NCI-H2029 treated with DMSO at 0.1 percent for 48 hours (cell line): ENCODE results near the gene FBXW12.
"Not testable (repeated sequence)": the region's sequence is repeated elsewhere in the genome, so short reads cannot be mapped to it uniquely, and the experiment has no call there.

ENCODE experiments used
- DNase-seq: peaks from one replicate; lab custom pipeline; 2025; lab: John Stamatoyannopoulos, UW

FBXW12 gene

DNA sequence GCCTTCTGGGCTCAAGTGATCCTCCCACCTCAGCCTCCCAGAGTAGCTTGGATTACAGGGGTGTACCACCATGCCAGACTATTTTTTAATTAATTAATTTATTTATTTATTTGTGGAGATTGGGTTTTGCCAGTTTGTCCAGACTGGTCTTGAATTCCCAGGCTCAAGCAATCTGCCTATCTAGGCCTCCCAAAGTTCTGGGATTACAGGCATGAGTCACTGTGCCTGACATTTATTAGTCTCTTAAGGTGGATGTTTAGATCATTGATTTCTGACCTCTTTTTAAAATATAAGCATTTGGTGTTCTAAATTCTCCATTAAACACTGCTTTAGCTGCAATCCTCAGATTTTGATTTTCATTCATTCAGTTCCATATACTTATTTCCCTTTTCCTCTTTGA lies 15.6 kb downstream of the FBXW12 start:
- no peak for DNase-seq

GRCh38 chr3:48388966-48389365 lies 16.9 kb downstream of the FBXW12 start:
- no peak for DNase-seq

- DNase-seq, result no peak
Observed at GRCh38 chr3:48394391-48394790, 22.4 kb downstream of the FBXW12 start.

- no peak for DNase-seq
Observed at GRCh38 chr3:48395714-48396113, 23.7 kb downstream of the FBXW12 start.

DNA sequence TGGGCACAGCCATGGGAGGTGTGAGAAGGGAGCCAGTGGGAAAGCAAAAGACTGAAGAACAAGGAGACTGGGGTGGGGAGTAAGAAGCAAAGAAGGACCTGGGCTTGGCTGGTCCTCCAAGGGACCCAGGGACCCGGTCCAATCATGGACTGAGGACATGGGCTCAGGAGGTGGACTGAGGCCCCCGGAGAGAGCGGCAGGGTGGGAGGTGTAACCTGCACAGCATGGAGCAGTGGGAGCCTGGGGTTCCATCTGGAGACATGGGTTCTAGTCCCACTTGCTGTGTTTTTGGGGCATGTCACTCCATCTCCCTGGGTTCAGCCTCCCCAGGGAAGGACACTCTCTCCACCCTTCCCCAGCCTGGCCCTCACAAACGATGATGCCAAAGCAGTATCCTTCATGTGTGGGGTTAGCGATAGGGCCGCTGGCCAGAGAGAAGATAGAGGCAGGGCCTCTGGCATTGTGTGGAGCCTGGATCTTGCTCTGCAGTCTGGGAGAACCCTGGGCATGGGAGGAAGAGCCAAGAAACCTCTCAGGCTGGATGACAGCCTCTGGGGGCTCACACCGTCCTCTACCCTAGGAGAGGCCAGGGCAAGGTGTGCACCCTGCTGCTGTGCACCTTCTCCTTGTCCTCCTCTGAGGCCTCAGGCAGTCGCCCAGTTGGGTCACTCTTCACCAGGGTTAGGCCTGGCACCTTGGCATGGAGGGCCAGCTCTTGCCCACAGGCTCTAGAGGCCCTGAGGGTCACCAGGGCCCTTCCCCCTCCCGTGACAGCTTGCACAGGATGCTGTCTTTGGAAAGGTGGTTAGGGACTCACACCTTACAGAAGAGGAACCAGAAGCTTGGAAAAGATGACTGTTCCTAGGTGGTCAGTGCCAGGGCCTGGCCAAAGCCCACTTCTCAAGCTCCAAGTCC lies 26.0 kb downstream of the FBXW12 start:
- DNase-seq, result no peak

DNA sequence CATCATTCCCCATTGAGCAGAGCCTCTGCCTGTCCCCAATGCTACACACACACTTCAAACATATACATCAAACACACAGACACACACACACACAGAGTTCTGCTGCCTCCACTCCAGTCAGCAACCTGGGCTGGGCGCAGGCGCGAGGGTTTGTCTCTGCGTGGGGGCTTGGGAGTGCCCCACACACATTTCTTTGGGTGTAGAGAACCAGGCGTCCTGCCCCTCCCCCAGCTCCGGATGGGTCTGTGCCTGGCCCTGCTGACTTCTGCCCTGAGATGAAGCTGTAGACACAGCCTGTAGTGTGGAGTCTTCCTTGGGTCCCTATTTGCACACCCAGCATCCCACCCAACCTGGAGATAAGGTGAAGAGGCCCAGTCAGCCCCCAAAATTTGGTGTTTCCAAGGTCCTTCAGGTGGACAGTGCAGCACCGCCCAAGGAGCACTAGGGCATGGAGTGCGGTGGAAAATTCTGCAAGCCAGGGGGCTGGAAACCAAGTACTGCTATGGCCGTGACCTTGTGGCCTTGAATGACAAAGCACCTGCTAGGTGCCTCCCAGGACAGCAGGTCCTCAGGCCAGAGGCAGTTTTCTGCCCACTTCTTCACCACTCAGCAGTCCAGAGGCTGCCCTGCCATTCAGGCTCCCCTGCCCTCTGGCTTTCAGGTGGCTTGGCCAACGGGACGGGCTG lies 26.8 kb downstream of the FBXW12 start:
- DNase-seq, result no peak

DNA sequence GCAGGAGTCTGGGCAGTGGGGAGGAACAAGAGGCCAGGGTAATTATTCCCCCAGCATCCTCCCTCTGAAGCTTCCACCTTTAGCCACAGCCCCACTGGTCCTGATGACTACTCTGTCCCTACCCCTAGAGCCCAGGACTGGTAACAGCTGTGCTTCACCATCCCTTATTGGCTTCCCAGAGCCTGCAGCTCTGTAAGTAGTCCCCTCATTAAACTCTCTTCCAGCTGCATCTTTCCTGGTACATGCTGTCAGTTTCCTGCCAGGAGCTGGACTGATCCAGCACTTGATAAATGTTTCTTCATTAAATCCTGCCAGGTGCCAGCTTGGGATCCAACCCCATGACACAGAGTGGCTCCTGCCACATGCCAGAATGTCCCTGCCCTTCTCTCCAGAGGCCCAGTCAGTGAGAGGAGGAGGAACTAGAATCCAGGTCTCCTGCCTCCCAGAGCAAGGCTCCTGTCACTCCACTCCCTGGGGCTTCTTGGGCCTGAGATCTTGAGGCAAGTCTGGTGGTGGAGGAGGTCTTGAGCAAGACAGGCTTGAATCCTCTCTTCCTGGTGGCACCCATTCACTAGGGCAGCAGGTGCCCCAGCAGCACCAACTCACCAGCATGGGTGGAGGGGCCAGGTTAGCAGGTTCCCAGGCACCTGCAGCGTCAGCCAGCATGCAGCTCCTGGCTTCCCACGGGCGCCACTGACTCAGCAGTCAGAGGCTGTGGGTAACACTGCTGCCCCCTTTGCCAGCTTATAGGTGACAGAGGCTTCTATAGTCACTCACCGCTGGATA lies 27.6 kb downstream of the FBXW12 start:
- DNase-seq, result no peak

DNA sequence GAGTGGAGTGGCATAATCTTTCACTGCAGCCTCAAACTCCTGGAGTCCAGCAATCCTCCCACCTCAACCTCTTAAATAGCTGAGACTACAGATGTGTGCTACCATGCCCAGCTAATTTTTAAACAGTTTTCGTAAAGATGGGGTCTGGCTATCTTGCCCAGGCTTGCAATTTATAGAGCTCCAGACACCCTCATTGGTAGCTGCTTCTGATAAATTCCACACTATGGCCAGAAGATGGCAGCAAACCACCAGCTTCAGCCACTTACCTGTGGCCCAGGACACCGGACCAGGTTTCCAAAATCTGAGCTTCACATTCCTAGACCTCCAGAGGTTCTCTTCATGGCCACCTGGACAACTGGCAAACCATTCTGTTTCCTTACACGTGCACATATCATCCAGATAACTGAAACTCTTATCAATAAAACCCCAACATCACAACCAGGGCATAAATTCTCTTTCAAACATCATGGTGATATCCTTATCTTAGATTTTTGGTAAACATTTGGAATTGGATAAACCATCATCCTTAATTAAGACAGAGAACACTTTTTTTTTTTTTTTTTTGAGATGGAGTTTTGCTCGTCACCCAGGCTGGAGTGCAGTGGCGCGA lies 28.9 kb downstream of the FBXW12 start:
- DNase-seq, result peak; percentile 28

DNA sequence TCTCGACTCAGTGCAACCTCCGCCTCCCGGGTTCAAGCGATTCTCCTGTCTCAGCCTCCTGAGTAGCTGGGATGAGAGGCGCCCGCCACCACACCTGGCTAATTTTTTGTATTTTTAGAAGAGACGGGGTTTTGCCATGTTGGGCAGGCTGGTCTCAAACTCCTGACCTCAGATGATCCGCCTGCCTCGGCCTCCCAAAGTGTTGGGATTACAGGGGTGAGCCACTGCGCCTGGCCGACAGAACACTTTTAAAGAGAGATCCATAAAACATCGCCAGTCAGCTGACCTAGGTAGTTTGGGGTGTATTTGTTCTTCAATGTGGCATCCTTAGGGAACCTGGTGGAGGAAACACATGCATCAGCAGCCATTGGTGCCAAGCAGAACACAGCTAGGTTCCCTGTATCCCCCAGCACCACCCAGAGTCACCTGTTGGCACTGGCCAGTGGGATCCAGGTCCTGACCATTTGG lies 29.4 kb downstream of the FBXW12 start:
- not testable (repeated sequence) for DNase-seq

DNA sequence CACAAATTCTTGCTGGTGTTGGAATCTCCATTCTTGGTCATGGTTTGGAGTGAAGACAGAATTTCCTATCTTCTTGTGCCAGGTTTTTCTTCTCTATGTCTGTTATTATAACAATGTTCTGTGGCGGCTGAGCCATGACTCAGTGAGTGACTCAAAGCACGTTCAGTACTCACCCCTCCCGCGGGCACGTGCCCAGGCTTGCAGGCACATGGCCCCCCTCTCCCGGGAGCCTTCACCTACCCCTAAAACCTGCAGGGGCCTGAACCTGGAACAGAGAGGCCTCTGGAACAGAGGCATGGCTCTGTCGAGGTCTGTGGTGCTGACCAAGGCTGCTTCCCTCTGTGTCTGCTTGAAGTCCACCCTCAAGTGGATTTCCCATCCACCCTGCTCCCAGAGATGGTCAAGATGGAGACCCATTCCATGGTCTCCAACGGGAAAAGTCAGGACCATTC lies 30.3 kb downstream of the FBXW12 start:
- no peak for DNase-seq

- no peak for DNase-seq
Observed at GRCh38 chr3:48402907-48403306, 30.9 kb downstream of the FBXW12 start.

- DNase-seq, result no peak
Observed at GRCh38 chr3:48403533-48404439, 31.8 kb downstream of the FBXW12 start.

GRCh38 chr3:48404440-48405342 lies 32.7 kb downstream of the FBXW12 start:
- DNase-seq, result no peak

GRCh38 chr3:48405343-48405881 lies 33.4 kb downstream of the FBXW12 start:
- no peak for DNase-seq

DNA sequence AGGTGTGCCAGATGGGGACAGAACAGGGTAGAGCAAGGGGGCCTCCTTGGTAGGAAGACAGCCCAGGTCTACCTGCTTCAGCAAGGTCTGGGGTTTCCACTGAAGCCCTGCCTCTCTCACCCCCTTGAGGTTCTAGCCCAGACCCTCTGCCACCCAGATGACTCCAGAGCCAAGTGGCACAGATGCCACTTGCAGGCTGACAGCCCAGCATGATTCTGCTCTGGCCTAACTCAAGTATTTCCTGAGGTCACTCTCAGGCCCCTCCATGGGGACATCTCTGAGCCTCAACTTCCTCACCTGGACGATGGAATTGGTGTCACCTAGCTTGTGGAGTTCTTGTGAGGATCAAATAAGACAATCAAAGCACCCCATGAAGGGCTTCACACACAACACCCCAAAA lies 34.0 kb downstream of the FBXW12 start:
- DNase-seq, result no peak

DNA sequence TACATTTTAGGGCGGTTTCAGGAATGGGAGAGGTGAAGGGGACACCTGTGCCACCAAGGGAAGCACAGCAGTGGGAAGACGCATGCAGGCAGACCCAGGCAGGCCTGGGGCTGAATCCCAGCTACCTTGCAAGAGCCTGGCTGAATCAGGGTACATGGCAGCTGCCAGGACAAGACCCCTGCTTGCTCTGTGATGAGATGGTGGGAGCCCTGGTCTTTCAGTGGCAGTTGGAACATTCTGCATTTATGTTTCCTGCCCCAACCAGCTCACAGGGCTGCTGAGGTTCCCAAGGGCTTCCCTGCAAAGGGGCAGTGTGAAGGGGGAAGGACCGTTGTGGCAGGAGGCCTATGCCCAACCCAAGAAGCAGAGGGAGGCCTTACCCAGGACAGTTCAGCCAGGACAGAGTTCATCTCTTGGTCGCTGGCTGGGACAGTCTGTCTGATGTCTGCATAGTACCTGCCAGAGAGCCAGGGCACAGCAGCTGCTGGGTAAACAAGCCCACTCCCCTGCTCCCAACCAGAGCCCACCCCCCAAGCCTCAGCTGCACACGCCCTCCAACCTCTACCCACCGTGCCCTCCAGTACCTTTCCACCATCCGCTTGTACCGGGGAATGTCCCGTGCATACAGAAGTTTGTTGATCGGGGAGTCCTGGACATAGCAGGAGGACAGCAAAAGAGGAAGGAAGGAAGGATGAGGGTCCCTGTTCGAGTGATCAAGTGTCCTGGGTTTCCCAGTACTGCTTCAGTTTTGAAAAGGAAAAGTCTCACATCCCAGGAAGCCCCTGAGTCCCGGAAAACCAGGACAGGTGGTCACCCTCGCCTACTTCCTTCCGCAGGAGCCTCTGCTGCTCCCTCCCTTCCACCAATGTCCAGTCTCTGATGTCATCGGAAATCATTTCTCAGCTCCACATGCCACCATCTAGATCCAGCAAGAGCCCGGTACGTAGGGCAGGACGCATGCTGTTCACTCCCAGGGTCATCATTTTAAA lies 34.7 kb downstream of the FBXW12 start:
- no peak for DNase-seq

DNA sequence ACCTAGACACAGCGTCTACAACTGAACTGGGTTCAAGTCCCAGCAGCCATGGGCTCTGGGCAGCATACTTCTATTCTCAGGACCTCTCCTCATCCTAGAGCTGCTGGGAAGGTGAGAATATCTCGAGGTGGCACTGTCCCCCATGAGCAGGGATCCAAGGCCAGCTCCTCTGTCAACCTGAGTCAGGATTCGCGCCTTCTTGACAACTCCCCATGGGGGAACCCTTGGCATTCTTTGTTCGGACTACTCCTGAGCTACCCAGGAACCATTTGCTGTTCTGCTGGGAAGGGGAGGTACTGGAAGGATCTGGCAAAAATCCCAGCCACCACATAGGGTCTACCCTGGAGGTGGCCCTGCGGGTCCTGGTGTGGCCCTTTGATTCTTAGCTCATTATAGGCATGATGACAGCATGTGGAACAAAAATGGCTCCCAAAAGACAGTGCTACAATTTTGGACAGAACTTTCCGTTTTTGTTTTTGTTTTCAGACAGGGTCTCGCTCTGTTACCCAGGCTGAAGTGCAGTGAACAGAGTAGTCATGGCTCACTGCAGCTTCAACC lies 35.6 kb downstream of the FBXW12 start:
- DNase-seq, result no peak

DNA sequence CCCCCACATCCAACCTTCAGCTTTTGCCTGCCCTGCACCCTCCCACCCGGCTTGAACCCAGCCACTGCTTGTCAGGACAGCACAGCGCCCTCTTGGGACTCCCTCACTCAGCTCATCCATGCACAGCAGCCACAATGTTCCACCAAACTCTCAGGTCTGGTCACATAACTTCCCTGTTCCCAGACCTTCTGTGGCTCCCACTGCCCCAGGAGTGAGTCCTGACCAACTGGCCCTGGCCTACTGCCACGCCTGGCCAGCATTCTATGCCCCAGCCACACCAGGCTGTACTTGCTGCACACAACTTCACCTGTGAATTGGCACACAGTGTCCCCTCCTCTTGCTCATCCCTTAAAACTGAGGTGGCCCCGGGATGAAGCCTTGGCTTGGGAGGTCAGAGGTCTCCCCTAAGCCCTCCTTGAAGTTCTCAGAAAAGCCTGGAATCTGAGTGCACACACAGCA lies 36.8 kb downstream of the FBXW12 start:
- no peak for DNase-seq
